Left kidney (tissue), 2 donors: ENCODE measurements around the gene OVOL3. TPM values are rescaled to one million over a fixed set of nuclear protein-coding genes. Genes with fewer than 3 reads are reported as not detected.

Experiments used
- DNase-seq: peaks from one replicate; pipeline ENCODE4 v3.0.0-alpha.2; 2013
- polyA plus RNA-seq: library from polyadenylated mRNA; unstranded; fragments of 120-200 nt; gene quantifications from one replicate; pipeline ENCODE4 v1.2.1, GENCODE V29; 2013; ENCODE audit not compliant: insufficient read length

OVOL3 gene
- polyA plus RNA-seq, 1 donor = not detected

GRCh38 chr19:36100476-36100875, 10.5 kb upstream of the OVOL3 start:
- DNase-seq = no peak

GRCh38 chr19:36101550-36102327, 9.2 kb upstream of the OVOL3 start:
- no peak for DNase-seq

- no peak for DNase-seq
Observed at GRCh38 chr19:36103040-36103626, 7.8 kb upstream of the OVOL3 start.

- no peak for DNase-seq
Observed at GRCh38 chr19:36103842-36104552, 6.9 kb upstream of the OVOL3 start.

DNA sequence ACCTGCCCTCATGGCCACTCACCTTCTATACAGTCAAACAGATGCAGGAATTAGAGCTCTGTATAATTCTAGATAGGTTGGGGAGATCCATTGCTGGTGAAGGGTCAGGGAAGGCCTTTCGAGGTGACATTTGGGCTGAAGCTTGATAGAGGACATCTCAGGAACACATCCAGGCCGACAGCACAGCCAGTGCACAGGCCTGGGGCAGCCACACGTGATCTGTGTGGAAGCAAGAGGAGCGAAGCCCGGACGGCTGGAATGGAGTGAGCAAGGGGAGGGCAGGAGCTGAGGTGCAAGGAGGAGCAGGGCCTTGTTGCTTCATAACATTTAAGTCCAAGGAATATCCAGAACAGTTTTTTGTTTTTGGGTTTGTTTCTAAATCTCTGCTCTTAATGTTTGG, 4.5 kb upstream of the OVOL3 start:
- DNase-seq = no peak

GRCh38 chr19:36106991-36107390, 4.0 kb upstream of the OVOL3 start:
- no peak for DNase-seq

GRCh38 chr19:36108684-36109083, 2.3 kb upstream of the OVOL3 start:
- no peak for DNase-seq

GRCh38 chr19:36111200-36111539, 227 bp downstream of the OVOL3 start:
- DNase-seq = no peak

DNA sequence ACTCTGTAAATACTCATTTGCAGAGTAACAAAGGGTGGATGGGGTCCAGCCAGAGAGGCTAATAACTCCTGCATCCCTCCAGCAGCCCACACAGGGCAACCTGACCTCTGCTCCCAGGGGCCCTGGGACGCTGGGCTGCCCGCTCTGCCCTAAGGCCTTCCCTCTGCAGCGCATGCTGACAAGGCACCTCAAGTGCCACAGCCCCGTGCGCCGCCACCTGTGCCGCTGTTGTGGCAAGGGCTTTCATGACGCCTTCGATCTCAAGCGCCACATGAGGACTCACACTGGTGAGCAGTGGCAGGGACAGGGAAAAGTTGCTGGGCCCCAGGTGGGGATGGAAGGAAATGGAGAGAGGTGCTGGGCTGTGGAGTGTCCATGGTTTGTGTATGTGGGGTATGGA, 1.7 kb downstream of the OVOL3 start:
- DNase-seq = no peak

GRCh38 chr19:36113425-36113824, 2.5 kb downstream of the OVOL3 start:
- no peak for DNase-seq

DNA sequence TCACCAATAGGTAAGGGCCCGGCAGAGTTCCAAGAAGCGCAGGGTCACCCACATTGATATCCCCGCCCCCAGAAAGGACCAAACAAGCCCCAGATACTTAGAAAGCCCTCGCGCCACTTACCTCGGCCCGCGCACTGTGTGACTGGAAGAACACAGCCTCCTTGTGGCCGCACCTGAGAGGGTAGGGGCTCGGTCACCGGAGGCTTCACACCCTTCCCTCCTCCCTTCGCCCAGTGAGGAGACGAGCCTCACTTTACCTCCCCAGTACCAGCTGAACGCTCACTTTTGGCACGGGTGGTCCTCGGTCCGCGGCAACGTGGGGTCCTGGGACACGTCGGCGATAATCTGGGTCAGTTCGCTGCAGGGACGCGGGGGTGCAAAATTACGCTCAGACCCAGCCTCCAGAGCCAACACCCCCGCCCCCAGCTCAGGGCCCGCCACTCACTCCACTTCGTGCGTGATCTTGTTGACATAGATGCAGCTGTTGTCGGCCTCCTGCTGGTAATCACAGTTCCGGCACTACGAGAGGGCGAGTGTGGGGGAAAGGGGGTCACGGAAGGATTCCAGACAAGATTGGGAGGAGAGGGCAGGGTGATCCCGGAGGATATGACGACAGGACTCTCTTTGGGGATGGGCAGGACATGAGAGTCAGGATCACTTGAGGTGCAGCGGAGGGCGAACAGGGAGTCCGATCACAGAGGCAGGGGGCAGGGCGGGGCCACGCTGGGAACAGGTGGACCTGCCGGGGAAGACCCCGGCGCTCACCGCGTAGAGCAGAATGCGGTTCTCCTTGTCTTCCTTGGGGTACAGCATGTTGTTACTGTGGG, 3.2 kb downstream of the OVOL3 start:
- no peak for DNase-seq

DNA sequence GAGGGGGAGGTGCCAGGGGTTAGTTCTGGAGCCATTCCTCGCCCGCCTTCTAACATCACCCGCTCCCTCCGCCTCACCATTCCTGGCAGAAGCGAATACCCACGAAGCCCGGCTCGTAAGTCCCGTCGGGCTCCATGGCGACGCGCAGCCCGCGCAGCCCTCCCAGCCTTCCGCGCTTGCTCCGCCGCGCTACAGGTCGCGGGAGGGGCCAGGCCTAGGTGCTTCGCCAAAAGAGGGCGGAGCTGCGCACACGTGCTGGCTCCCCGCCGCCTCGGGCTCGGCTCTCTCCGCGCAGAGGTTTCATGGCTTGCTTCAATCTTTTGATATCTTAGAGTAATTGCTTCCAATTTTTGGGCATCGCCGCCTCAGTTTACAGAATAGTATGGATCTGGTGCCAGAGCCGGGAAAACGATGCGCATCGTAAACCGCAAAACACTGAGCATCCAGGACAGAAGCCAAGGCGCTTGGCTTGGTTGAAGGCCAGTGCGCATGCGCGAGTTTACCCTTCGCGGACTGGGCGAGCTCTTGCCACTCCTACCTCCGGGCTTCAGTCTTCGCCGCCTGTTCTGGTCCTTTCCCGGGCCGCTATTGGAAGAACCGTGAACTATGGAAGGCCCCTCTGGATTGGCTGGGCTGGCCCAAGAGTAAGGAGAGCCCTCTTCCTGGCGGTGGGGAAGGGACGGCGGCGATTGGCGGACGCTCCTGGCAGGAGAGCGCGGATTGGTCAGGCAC, 3.9 kb downstream of the OVOL3 start, which contains the start of gene POLR2I:
Gene POLR2I, minus strand, starts transcription at position 155 of the 732 bp plus-strand sequence. Its CDS starts 19 bp downstream, at position 136.
- DNase-seq = peak; percentile 100

DNA sequence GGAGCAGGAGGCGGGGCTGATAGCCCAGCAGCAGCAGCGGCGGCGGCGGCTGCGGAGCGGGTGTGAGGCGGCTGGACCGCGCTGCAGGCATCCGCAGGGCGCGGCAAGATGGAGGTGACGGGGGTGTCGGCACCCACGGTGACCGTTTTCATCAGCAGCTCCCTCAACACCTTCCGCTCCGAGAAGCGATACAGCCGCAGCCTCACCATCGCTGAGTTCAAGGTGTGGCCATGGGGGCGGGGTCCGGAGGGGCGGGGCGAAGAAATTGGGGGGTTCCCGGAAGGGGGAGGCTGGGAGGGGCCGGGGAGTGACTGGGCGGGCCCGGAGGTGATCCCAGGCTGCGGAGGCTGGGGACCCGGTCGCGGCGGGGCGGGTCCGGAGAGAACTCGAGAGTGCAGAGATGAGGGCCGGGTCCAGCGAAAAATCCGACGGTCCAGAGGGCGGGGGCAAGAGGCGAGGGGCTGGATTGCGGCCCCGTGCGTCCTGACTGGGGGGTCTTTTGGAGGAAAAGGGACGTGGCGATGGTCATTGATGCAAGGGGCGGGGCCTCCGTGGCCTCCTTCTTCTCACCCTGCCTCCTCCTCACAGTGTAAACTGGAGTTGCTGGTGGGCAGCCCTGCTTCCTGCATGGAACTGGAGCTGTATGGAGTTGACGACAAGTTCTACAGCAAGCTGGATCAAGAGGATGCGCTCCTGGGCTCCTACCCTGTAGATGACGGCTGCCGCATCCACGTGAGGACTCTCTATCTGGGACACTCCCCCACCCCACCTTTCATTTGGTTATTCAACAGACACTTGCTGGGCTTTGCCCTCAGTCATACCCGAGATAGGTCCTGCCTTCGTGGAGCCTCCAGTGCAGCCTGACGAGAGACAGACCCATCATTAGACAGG, 4.8 kb downstream of the OVOL3 start, which contains the start of gene TBCB:
Gene TBCB, plus strand, starts transcription at position 16 of the 891 bp plus-strand sequence. Its CDS starts 93 bp downstream, at position 109.
- no peak for DNase-seq

- DNase-seq = no peak
Observed at GRCh38 chr19:36116344-36116637, 5.3 kb downstream of the OVOL3 start.

GRCh38 chr19:36120092-36120983, 9.4 kb downstream of the OVOL3 start:
- no peak for DNase-seq

DNA sequence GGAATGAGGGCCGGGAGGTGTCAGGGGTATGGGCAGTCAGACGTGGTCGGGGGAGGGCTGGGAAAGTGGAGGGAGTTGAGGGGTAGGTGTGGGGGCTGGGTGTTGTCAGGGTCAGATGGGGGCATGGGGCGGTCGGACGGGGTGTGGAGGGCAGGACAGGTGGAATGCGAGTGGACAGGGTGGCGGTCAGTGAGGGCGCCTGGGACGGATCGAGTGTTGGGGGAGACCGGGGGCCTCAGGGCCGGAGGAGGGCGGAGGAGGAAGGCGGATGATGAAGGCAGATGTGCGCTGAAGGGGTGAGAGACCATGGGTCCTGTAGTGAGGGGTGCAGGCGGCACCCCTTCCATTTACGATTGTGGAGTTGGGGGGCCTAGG, 10.0 kb downstream of the OVOL3 start:
- DNase-seq = no peak

- no peak for DNase-seq
Observed at GRCh38 chr19:36121486-36122124, 10.7 kb downstream of the OVOL3 start.

DNA sequence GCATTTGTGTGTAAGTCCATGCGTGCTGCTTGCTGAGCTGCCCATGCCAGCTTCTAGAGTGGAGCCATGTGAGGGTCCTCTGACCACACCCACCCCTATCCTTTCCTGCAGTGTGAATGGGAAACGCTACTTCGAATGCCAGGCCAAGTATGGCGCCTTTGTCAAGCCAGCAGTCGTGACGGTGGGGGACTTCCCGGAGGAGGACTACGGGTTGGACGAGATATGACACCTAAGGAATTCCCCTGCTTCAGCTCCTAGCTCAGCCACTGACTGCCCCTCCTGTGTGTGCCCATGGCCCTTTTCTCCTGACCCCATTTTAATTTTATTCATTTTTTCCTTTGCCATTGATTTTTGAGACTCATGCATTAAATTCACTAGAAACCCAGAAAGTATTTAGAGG, 14.6 kb downstream of the OVOL3 start:
- DNase-seq = no peak

DNA sequence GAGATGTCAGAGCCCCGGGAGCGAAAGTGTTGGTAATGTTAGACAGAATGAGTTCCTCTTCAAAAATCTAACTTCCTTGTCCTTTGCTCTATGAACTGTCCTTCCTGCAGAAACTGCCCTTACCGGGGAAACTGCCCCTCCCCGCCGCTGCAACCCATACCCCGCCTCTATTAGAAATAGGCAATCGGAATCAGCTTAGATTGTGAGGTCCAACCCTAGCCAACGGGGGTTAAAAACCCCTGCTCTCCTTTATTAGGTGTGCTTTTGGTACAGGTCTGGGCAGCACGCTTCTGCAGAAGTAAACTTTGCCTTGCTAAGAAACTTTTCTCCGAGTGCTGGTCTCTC, 17.4 kb downstream of the OVOL3 start:
- no peak for DNase-seq
